Umbilical cord (tissue), 2 donors: ENCODE measurements around the gene FEZ2. TPM values are rescaled to one million over a fixed set of nuclear protein-coding genes. Genes with fewer than 3 reads are reported as not detected.

Experiments used
- DNase-seq: peaks from one replicate; pipeline ENCODE4 v3.0.0-alpha.2; 2015; ENCODE audit warnings: low spot score
- total RNA-seq: library from RNA; depleted of rRNA; stranded (reverse); fragments of >200 nt; gene quantifications from one replicate; pipeline ENCODE4 v1.2.3, GENCODE V29; 2014; ENCODE audit warnings: low replicate concordance; ENCODE audit not compliant: insufficient read depth

The FEZ2 gene
- total RNA-seq, 1 donor from 2014 or later, result 63.3 TPM

- DNase-seq, result no peak
These were observed 10.4 kb downstream of the FEZ2 start for GRCh38 chr2:36587556-36587955.

- DNase-seq, result peak; percentile 34
These were observed 10.9 kb downstream of the FEZ2 start for GRCh38 chr2:36587101-36587500.

GRCh38 chr2:36586672-36587071 lies 11.3 kb downstream of the FEZ2 start:
- no peak for DNase-seq

GRCh38 chr2:36584148-36584794 lies 13.7 kb downstream of the FEZ2 start:
- no peak for DNase-seq

- no peak for DNase-seq
These were observed 15.0 kb downstream of the FEZ2 start for GRCh38 chr2:36582951-36583350.

GRCh38 chr2:36582538-36582937 lies 15.4 kb downstream of the FEZ2 start:
- DNase-seq, result no peak

GRCh38 chr2:36579297-36579664 lies 18.7 kb downstream of the FEZ2 start:
- no peak for DNase-seq

- DNase-seq, result no peak
These were observed 19.3 kb downstream of the FEZ2 start for GRCh38 chr2:36578343-36579296.

- no peak for DNase-seq
These were observed 20.1 kb downstream of the FEZ2 start for GRCh38 chr2:36577884-36578283.

GRCh38 chr2:36574560-36574959 lies 23.4 kb downstream of the FEZ2 start:
- no peak for DNase-seq

- DNase-seq, result no peak
These were observed 24.8 kb downstream of the FEZ2 start for GRCh38 chr2:36573165-36573564.

GRCh38 chr2:36572719-36573059 lies 25.3 kb downstream of the FEZ2 start:
- no peak for DNase-seq

GRCh38 chr2:36572054-36572718 lies 25.8 kb downstream of the FEZ2 start:
- DNase-seq, result no peak

GRCh38 chr2:36570416-36570815 lies 27.6 kb downstream of the FEZ2 start:
- DNase-seq, result no peak

- DNase-seq, result no peak
These were observed 28.6 kb downstream of the FEZ2 start for GRCh38 chr2:36569267-36569856.

GRCh38 chr2:36568516-36569246 lies 29.3 kb downstream of the FEZ2 start:
- DNase-seq, result no peak

- peak; percentile 32 for DNase-seq
These were observed 30.1 kb downstream of the FEZ2 start for GRCh38 chr2:36567711-36568408.

GRCh38 chr2:36566887-36567286 lies 31.1 kb downstream of the FEZ2 start:
- no peak for DNase-seq

GRCh38 chr2:36565712-36566111 lies 32.3 kb downstream of the FEZ2 start:
- DNase-seq, result no peak

- no peak for DNase-seq
These were observed 33.5 kb downstream of the FEZ2 start for GRCh38 chr2:36564377-36564930.
